H9 (cell line): ENCODE data around the gene GSG1L. TPM values are rescaled to one million over a fixed set of nuclear protein-coding genes. Genes with fewer than 3 reads are reported as not detected.

Experiments
- DNase-seq: peaks from one replicate; pipeline ENCODE4 v3.0.0-alpha.2; 2017
- H2AFZ ChIP-seq: one replicate; pipeline ENCODE4 v1.6.1; 2013; ENCODE audit warnings: mild to moderate bottlenecking, low read length, control low read depth, moderate library complexity
- H2AK5ac ChIP-seq: 2 replicates; pipeline ENCODE4 v1.6.1; 2013; ENCODE audit warnings: low read length, control low read depth, mixed read lengths; ENCODE audit not compliant: insufficient read length
- H2BK120ac ChIP-seq: one replicate; pipeline ENCODE4 v1.6.1; 2013; ENCODE audit warnings: low read depth, mild to moderate bottlenecking, low read length, control low read depth, inconsistent platforms; ENCODE audit not compliant: poor library complexity, severe bottlenecking
- H2BK12ac ChIP-seq: 2 replicates; pipeline ENCODE4 v1.6.1; 2013; ENCODE audit warnings: low read length, control low read depth, mixed read lengths, low read depth; ENCODE audit not compliant: insufficient read length
- H2BK15ac ChIP-seq: 2 replicates; pipeline ENCODE4 v1.6.1; 2013; ENCODE audit warnings: low read depth, low read length, control low read depth
- H2BK20ac ChIP-seq: one replicate; pipeline ENCODE4 v1.6.1; 2013; ENCODE audit warnings: low read depth, mild to moderate bottlenecking, low read length, control low read depth, inconsistent platforms; ENCODE audit not compliant: poor library complexity, severe bottlenecking
- H2BK5ac ChIP-seq: 2 replicates; pipeline ENCODE4 v1.6.1; 2013; ENCODE audit warnings: low read length, control low read depth, mixed read lengths; ENCODE audit not compliant: insufficient read length
- H3K14ac ChIP-seq: 2 replicates; pipeline ENCODE4 v1.6.1; 2013; ENCODE audit warnings: low read length, control low read depth; ENCODE audit not compliant: insufficient read depth
- H3K18ac ChIP-seq: 2 replicates; pipeline ENCODE4 v1.6.1; 2013; ENCODE audit warnings: low read depth, mild to moderate bottlenecking, mixed read lengths, low read length, control low read depth; ENCODE audit not compliant: insufficient read length
- H3K23ac ChIP-seq: 2 replicates; pipeline ENCODE4 v1.6.1; 2013; ENCODE audit warnings: low read length, control low read depth, mixed read lengths, low read depth; ENCODE audit not compliant: insufficient read length
- H3K23me2 ChIP-seq: 2 replicates; pipeline ENCODE4 v1.6.1; 2013; ENCODE audit warnings: low read depth, mild to moderate bottlenecking, mixed read lengths, low read length, control low read depth; ENCODE audit not compliant: insufficient read length, poor library complexity, severe bottlenecking
- H3K27ac ChIP-seq: 2 replicates; pipeline ENCODE4 v1.5.1; 2013; ENCODE audit warnings: low read length, control low read depth, mixed read lengths, low read depth; ENCODE audit not compliant: insufficient read length
- H3K27me3 ChIP-seq: 2 replicates; pipeline ENCODE4 v1.6.1; 2013; ENCODE audit warnings: low read length, control low read depth, inconsistent platforms; ENCODE audit not compliant: insufficient read depth
- H3K4ac ChIP-seq: 2 replicates; pipeline ENCODE4 v1.6.1; 2013; ENCODE audit warnings: low read depth, mild to moderate bottlenecking, control low read depth, inconsistent platforms, low read length, moderate library complexity
- H3K4me1 ChIP-seq: 2 replicates; pipeline ENCODE4 v1.6.1; 2013; ENCODE audit warnings: low read length, control low read depth, inconsistent platforms; ENCODE audit not compliant: insufficient read depth
- H3K4me2 ChIP-seq: 2 replicates; pipeline ENCODE4 v1.6.1; 2013; ENCODE audit warnings: low read length, control low read depth, mixed read lengths; ENCODE audit not compliant: insufficient read length, insufficient read depth
- H3K56ac ChIP-seq: 2 replicates; pipeline ENCODE4 v1.6.1; 2013; ENCODE audit warnings: low read depth, mild to moderate bottlenecking, mixed read lengths, low read length, control low read depth; ENCODE audit not compliant: insufficient read length
- H3K79me1 ChIP-seq: 2 replicates; pipeline ENCODE4 v1.6.1; 2013; ENCODE audit warnings: low read depth, mild to moderate bottlenecking, moderate library complexity, low read length, control low read depth, inconsistent platforms; ENCODE audit not compliant: insufficient read depth, poor library complexity, severe bottlenecking
- H3K79me2 ChIP-seq: 2 replicates; pipeline ENCODE4 v1.6.1; 2013; ENCODE audit warnings: low read length, control low read depth, inconsistent platforms; ENCODE audit not compliant: insufficient read depth
- H3K9ac ChIP-seq: 2 replicates; pipeline ENCODE4 v1.6.1; 2013; ENCODE audit warnings: low read length, control low read depth, mixed read lengths; ENCODE audit not compliant: insufficient read length; ENCODE audit errors: extremely low read depth
- H3K9me3 ChIP-seq: one replicate; pipeline ENCODE4 v1.6.1; 2013; ENCODE audit warnings: low read depth, low read length, inconsistent platforms; ENCODE audit not compliant: control insufficient read depth
- H3T11ph ChIP-seq: one replicate; pipeline ENCODE4 v1.6.1; 2013; ENCODE audit warnings: mild to moderate bottlenecking, low read length, control low read depth, inconsistent platforms
- H4K20me1 ChIP-seq: one replicate; pipeline ENCODE4 v1.6.1; 2013; ENCODE audit not compliant: control insufficient read depth, insufficient read length, insufficient read depth
- H4K5ac ChIP-seq: 2 replicates; pipeline ENCODE4 v1.6.1; 2013; ENCODE audit warnings: low read depth, mild to moderate bottlenecking, mixed read lengths, low read length, control low read depth; ENCODE audit not compliant: insufficient read length
- H4K8ac ChIP-seq: replicated peaks from 2 replicates; pipeline ENCODE4 v1.6.1; 2013; ENCODE audit warnings: low read length, control low read depth, mixed read lengths, low read depth; ENCODE audit not compliant: insufficient read length
- H4K91ac ChIP-seq: 2 replicates; pipeline ENCODE4 v1.6.1; 2013; ENCODE audit warnings: low read depth, mild to moderate bottlenecking, moderate library complexity, mixed read lengths, low read length, control low read depth; ENCODE audit not compliant: insufficient read length
- H3K27ac Mint-ChIP-seq, 3 experiments: 2 replicates in 2 of 3; 3 replicates in 1 of 3; pipeline ENCODE4 v1.8.0; 2020 to 2021; ENCODE audit warnings: mixed read lengths in 3 of 3, mild to moderate bottlenecking in 1 of 3, moderate library complexity in 1 of 3
- H3K27me3 Mint-ChIP-seq: 2 replicates; pipeline ENCODE4 v1.8.0; 2021; ENCODE audit warnings: low read depth, mild to moderate bottlenecking, moderate library complexity, mixed read lengths
- H3K36me3 Mint-ChIP-seq, 3 experiments: 2 replicates in 2 of 3; 3 replicates in 1 of 3; pipeline ENCODE4 v1.8.0; 2020 to 2021; ENCODE audit warnings: low read depth in 3 of 3, mixed read lengths in 3 of 3; ENCODE audit not compliant: insufficient read depth in 1 of 3
- H3K4me1 Mint-ChIP-seq, 2 experiments: 2 replicates each; pipeline ENCODE4 v1.8.0; 2020; ENCODE audit warnings: mixed read lengths in 2 of 2
- H3K4me3 Mint-ChIP-seq, 2 experiments: 2 replicates in 1 of 2; 3 replicates in 1 of 2; pipeline ENCODE4 v1.8.0; 2020 to 2021; ENCODE audit warnings: mild to moderate bottlenecking in 2 of 2, mixed read lengths in 2 of 2, moderate library complexity in 1 of 2
- H3K9me3 Mint-ChIP-seq, 2 experiments: 2 replicates in 1 of 2; 3 replicates in 1 of 2; pipeline ENCODE4 v1.8.0; 2020; ENCODE audit warnings: mild to moderate bottlenecking in 2 of 2, mixed read lengths in 2 of 2, moderate library complexity in 1 of 2
- CTCF ChIP-seq: fragments of 200-600 bp; sonication (generic); conservative IDR thresholded peaks from 3 replicates; pipeline ENCODE4 v1.8.0; 2021; ENCODE audit warnings: antibody characterized with exemption, mild to moderate bottlenecking
- WGBS: extraction: QIAGEN DNeasy Blood & Tissue Kit; methylation state at CpG from one replicate; pipeline ENCODE4 v1.1.7; 2013; ENCODE audit warnings: missing lambda C conversion rate, low lambda C conversion rate, mixed read lengths; ENCODE audit not compliant: insufficient read length; ENCODE audit errors: extremely low coverage; 5-methylcytosine and 5-hydroxymethylcytosine counted together
- total RNA-seq: library from RNA; stranded (reverse); gene quantifications from 2 replicates; pipeline ENCODE4 v1.2.1, GENCODE V29; 2021

Gene GSG1L
- total RNA-seq, 1 experiment from 2014 or later = 0.35 TPM

GRCh38 chr16:28013392-28013791, 50.1 kb downstream of the GSG1L start:
- no peak overlapping the region for H3K4me2 ChIP-seq
- H2BK120ac ChIP-seq = no peak overlapping the region
- DNase-seq = no peak
- Mint-ChIP-seq H3K36me3 (no peaks in the 10 kb centered on the region), H3K4me3 (no peak overlapping the region), H3K27me3 (peaks cover 10% of the 10 kb centered on the region), H3K4me1 (peaks cover 8 to 9% of the 10 kb centered on the region in 2 experiments), H3K9me3 (peaks cover 0 to 3% of the 10 kb centered on the region in 2 experiments; a peak in 1 of 5 replicates), H3K27ac (no peak overlapping the region; a peak in 1 of 7 replicates)
- H3K9ac ChIP-seq = no peak overlapping the region
- no peak overlapping the region for H3T11ph ChIP-seq
- no peaks in the 10 kb centered on the region for H3K4me1 ChIP-seq
- no peak overlapping the region for H3K56ac ChIP-seq
- H3K14ac ChIP-seq = no peak overlapping the region
- no peak overlapping the region for H3K4ac ChIP-seq
- H2AFZ ChIP-seq = no peak overlapping the region
- H4K5ac ChIP-seq = no peak overlapping the region
- no peaks in the 10 kb centered on the region for H3K9me3 ChIP-seq
- no peaks in the 10 kb centered on the region for H3K27me3 ChIP-seq
- H2BK5ac ChIP-seq = no peak overlapping the region
- no peak overlapping the region for H2BK12ac ChIP-seq
- no peak overlapping the region for H3K27ac ChIP-seq
- no peak overlapping the region for H4K8ac ChIP-seq
- no peaks in the 10 kb centered on the region for H3K23me2 ChIP-seq
- WGBS = no CpG with 5 or more reads among the region's 6 CpGs
- H3K23ac ChIP-seq = no peak overlapping the region
- no peak for TF ChIP-seq CTCF
- no peak overlapping the region for H4K91ac ChIP-seq
- H3K18ac ChIP-seq = no peak overlapping the region
- H3K79me1 ChIP-seq = no peaks in the 10 kb centered on the region
- no peak overlapping the region for H2BK20ac ChIP-seq
- H3K79me2 ChIP-seq = no peaks in the 10 kb centered on the region
- H4K20me1 ChIP-seq = no peaks in the 10 kb centered on the region
- no peak overlapping the region for H2BK15ac ChIP-seq
- H2AK5ac ChIP-seq = no peak overlapping the region
